Activated CD4-positive, alpha-beta T cell treated with anti-CD3 and anti-CD28 coated beads for 36 hours (primary cell): ENCODE data around the gene DMBT1. TPM values are rescaled to one million over a fixed set of nuclear protein-coding genes. Genes with fewer than 3 reads are reported as not detected.

Source experiments
- ATAC-seq: fragments of 200-7000 bp; cut with Tn5 transposase; one replicate; pipeline ENCODE4 v1.10.0; 2021; ENCODE audit warnings: mild to moderate bottlenecking, moderate library complexity
- CTCF ChIA-PET: fragments of 350-600 bp; sonication (Branson Sonifier 250); formaldehyde crosslinking; loops from one replicate; lab custom pipeline; 2021; ENCODE audit warnings: antibody characterized with exemption; lab: Charles Lee
- POLR2A ChIA-PET: fragments of 350-600 bp; sonication (Branson Sonifier 250); formaldehyde crosslinking; loops from one replicate; lab custom pipeline; 2021; ENCODE audit warnings: antibody characterized with exemption, inconsistent platforms; lab: Charles Lee
- DNase-seq: peaks from one replicate; pipeline ENCODE4 v3.0.0-alpha.2; 2020
- H3K27ac Mint-ChIP-seq: one replicate; pipeline ENCODE4 v1.8.0; 2021; ENCODE audit warnings: mixed read lengths
- H3K27me3 Mint-ChIP-seq: one replicate; pipeline ENCODE4 v1.8.0; 2021; ENCODE audit warnings: mixed read lengths
- H3K36me3 Mint-ChIP-seq: one replicate; pipeline ENCODE4 v1.8.0; 2021; ENCODE audit warnings: low read depth, mixed read lengths
- H3K4me1 Mint-ChIP-seq: one replicate; pipeline ENCODE4 v1.8.0; 2021; ENCODE audit warnings: mixed read lengths
- H3K4me3 Mint-ChIP-seq: one replicate; pipeline ENCODE4 v1.8.0; 2021; ENCODE audit warnings: mild to moderate bottlenecking, moderate library complexity, mixed read lengths
- H3K9me3 Mint-ChIP-seq: one replicate; pipeline ENCODE4 v1.8.0; 2021; ENCODE audit warnings: low read depth, mixed read lengths
- intact Hi-C, 2 experiments: fragments of 100-400 bp; cut with DNase I in 1 of 2; cut with micrococcal nuclease in 1 of 2; formaldehyde crosslinking; loops; one replicate each; pipeline versions ENCODE4 v1.14.2 to v1.15.1; 2022 to 2024; cut with DNase I, micrococcal nuclease
- total RNA-seq, 2 experiments: library from RNA; stranded (reverse); gene quantifications; one replicate each; pipeline ENCODE4 v1.2.3, GENCODE V29; 2021

Gene DMBT1
- total RNA-seq, 2 experiments from 2014 or later: not detected

- Mint-ChIP-seq H3K4me3 (no peak overlapping the region), H3K4me1 (no peaks in the 10 kb centered on the region), H3K27me3 (peaks cover 6% of the 10 kb centered on the region), H3K27ac (no peak overlapping the region), H3K36me3 (no peaks in the 10 kb centered on the region), H3K9me3 (no peaks in the 10 kb centered on the region)
- ChIA-PET POLR2A (no interaction called here), CTCF (interaction anchor here (0.6 to 0.9 kb wide), 3 partner anchors 17 to 290 kb away, joined by 3 to 4 read pairs (median 3); no protein-coding TSS in a partner anchor)
- intact Hi-C loops: no loop called here
- ATAC-seq: no peak
- no peak for DNase-seq
Observed at GRCh38 chr10:122632031-122632430, 71.5 kb downstream of the DMBT1 start.

GRCh38 chr10:122632576-122632975 is 72.0 kb downstream of the DMBT1 start:
- ChIA-PET POLR2A (no interaction called here), CTCF (interaction anchor here (0.6 kb wide), 2 partner anchors 197 to 289 kb away, joined by 3 to 4 read pairs; no protein-coding TSS in a partner anchor)
- DNase-seq (no peak), ATAC-seq (no peak)
- Mint-ChIP-seq H3K27me3 (peaks cover 6% of the 10 kb centered on the region), H3K4me1 (no peaks in the 10 kb centered on the region), H3K4me3 (no peak overlapping the region), H3K27ac (no peak overlapping the region), H3K9me3 (no peaks in the 10 kb centered on the region), H3K36me3 (no peaks in the 10 kb centered on the region)
- intact Hi-C loops: no loop called here

- intact Hi-C loops: no loop called here
- no peak overlapping the region for H3K27ac Mint-ChIP-seq
- H3K27me3 Mint-ChIP-seq: peaks cover 4% of the 10 kb centered on the region
- H3K9me3 Mint-ChIP-seq: no peaks in the 10 kb centered on the region
- no peak overlapping the region for H3K4me3 Mint-ChIP-seq
- ATAC-seq (no peak), DNase-seq (no peak)
- H3K36me3 Mint-ChIP-seq: no peaks in the 10 kb centered on the region
- no peaks in the 10 kb centered on the region for H3K4me1 Mint-ChIP-seq
- POLR2A ChIA-PET: no interaction called here
- CTCF ChIA-PET: no interaction called here
Observed at GRCh38 chr10:122636953-122637352, 76.4 kb downstream of the DMBT1 start.

- intact Hi-C loops: no loop called here
- ATAC-seq (no peak), DNase-seq (no peak)
- Mint-ChIP-seq H3K9me3 (no peaks in the 10 kb centered on the region), H3K27me3 (peaks cover 2% of the 10 kb centered on the region), H3K4me1 (no peaks in the 10 kb centered on the region), H3K4me3 (no peak overlapping the region), H3K36me3 (no peaks in the 10 kb centered on the region), H3K27ac (no peak overlapping the region)
- ChIA-PET CTCF (no interaction called here), POLR2A (no interaction called here)
Observed at GRCh38 chr10:122637376-122637775, 76.8 kb downstream of the DMBT1 start.

- H3K27me3 Mint-ChIP-seq: peaks cover 2% of the 10 kb centered on the region
- H3K9me3 Mint-ChIP-seq: no peaks in the 10 kb centered on the region
- H3K27ac Mint-ChIP-seq: no peak overlapping the region
- intact Hi-C loops: no loop called here
- ATAC-seq: no peak
- ChIA-PET POLR2A (no interaction called here), CTCF (no interaction called here)
- H3K36me3 Mint-ChIP-seq: no peaks in the 10 kb centered on the region
- no peak for DNase-seq
- H3K4me3 Mint-ChIP-seq: no peak overlapping the region
- no peaks in the 10 kb centered on the region for H3K4me1 Mint-ChIP-seq
Observed at GRCh38 chr10:122638106-122638505, 77.6 kb downstream of the DMBT1 start.

GRCh38 chr10:122639801-122640200 is 79.2 kb downstream of the DMBT1 start:
- CTCF ChIA-PET: interaction anchor here (1.2 kb wide), 1 partner anchor 9 kb away, joined by 3 read pairs; no protein-coding TSS in a partner anchor
- H3K27ac Mint-ChIP-seq: no peak overlapping the region

GRCh38 chr10:122640921-122641320 is 80.4 kb downstream of the DMBT1 start:
- Mint-ChIP-seq H3K27ac (no peak overlapping the region), H3K4me1 (no peaks in the 10 kb centered on the region), H3K4me3 (no peak overlapping the region), H3K9me3 (no peaks in the 10 kb centered on the region), H3K27me3 (peaks cover 2% of the 10 kb centered on the region), H3K36me3 (no peaks in the 10 kb centered on the region)
- POLR2A ChIA-PET: no interaction called here
- intact Hi-C loops: no loop called here
- DNase-seq (no peak), ATAC-seq (no peak)
- CTCF ChIA-PET: no interaction called here

More at GRCh38 chr10:122639801-122640200, 79.2 kb downstream of the DMBT1 start:
- intact Hi-C loops: no loop called here
- no peaks in the 10 kb centered on the region for H3K9me3 Mint-ChIP-seq
- POLR2A ChIA-PET: no interaction called here
- no peak for ATAC-seq
- DNase-seq: no peak
- no peak overlapping the region for H3K4me3 Mint-ChIP-seq
- no peaks in the 10 kb centered on the region for H3K4me1 Mint-ChIP-seq
- H3K27me3 Mint-ChIP-seq: peaks cover 2% of the 10 kb centered on the region
- no peaks in the 10 kb centered on the region for H3K36me3 Mint-ChIP-seq

GRCh38 chr10:122642726-122643605 is 82.4 kb downstream of the DMBT1 start:
- intact Hi-C loops: no loop called here
- no peaks in the 10 kb centered on the region for H3K9me3 Mint-ChIP-seq

GRCh38 chr10:122643931-122644534 is 83.5 kb downstream of the DMBT1 start:
- ATAC-seq (no peak), DNase-seq (no peak)
- Mint-ChIP-seq H3K9me3 (no peaks in the 10 kb centered on the region), H3K36me3 (no peaks in the 10 kb centered on the region), H3K4me1 (no peaks in the 10 kb centered on the region), H3K4me3 (no peak overlapping the region), H3K27me3 (peaks cover 6% of the 10 kb centered on the region), H3K27ac (no peak overlapping the region)
- ChIA-PET CTCF (interaction anchor here (0.5 to 0.9 kb wide), 2 partner anchors 12 to 369 kb away, joined by 3 read pairs; no protein-coding TSS in a partner anchor), POLR2A (no interaction called here)
- intact Hi-C loops: no loop called here

More at GRCh38 chr10:122642726-122643605, 82.4 kb downstream of the DMBT1 start:
- CTCF ChIA-PET: interaction anchor here (0.6 kb wide), 1 partner anchor 80 kb away, joined by 3 read pairs; no protein-coding TSS in a partner anchor
- ATAC-seq (no peak), DNase-seq (no peak)
- Mint-ChIP-seq H3K27ac (no peak overlapping the region), H3K4me3 (no peak overlapping the region), H3K27me3 (peaks cover 3% of the 10 kb centered on the region), H3K4me1 (no peaks in the 10 kb centered on the region), H3K36me3 (no peaks in the 10 kb centered on the region)
- POLR2A ChIA-PET: no interaction called here

GRCh38 chr10:122646511-122647382 is 86.2 kb downstream of the DMBT1 start:
- H3K4me3 Mint-ChIP-seq: no peak overlapping the region
- ChIA-PET POLR2A (no interaction called here), CTCF (interaction anchor here (0.7 to 1.5 kb wide), 2 partner anchors 42 to 594 kb away, joined by 3 read pairs; no protein-coding TSS in a partner anchor)
- intact Hi-C loops: loop anchor here in 1 of 2 experiments (5.0 kb wide), 1 partner anchor 56 kb away; no protein-coding TSS in a partner anchor
- H3K36me3 Mint-ChIP-seq: no peaks in the 10 kb centered on the region
- ATAC-seq (no peak), DNase-seq (no peak)
- H3K27me3 Mint-ChIP-seq: peaks cover 16% of the 10 kb centered on the region
- no peaks in the 10 kb centered on the region for H3K4me1 Mint-ChIP-seq
- no peak overlapping the region for H3K27ac Mint-ChIP-seq
- no peaks in the 10 kb centered on the region for H3K9me3 Mint-ChIP-seq
